GM19324 (cell line): ENCODE measurements around the gene ACOT2.
"Not testable (repeated sequence)": the region's sequence is repeated elsewhere in the genome, so short reads cannot be mapped to it uniquely, and the experiment has no call there.

Experiments used
- ATAC-seq: cut with Tn5 transposase; IDR thresholded peaks from one replicate; pipeline ENCODE4 v1.9.1; 2021; ENCODE audit warnings: mild to moderate bottlenecking, moderate library complexity; ENCODE audit not compliant: unreplicated experiment, low FRiP score

The ACOT2 gene

DNA sequence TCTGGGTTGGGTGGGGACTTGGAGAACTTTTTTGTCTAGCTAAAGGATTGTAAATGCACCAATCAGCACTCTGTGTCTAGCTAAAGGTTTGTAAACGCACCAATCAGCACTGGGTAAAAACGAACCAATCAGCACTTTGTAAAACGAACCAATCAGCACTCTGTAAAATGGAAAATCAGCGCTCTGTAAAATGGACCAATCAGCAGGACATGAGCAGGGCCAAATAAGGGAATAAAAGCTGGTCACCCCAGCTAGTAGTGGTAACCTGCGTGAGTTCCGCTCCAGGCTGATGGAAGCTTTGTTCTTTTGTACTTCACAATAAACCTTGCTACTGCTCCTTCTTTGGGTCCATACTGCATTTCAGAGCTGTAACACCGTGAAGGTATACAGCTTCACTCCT lies 1.7 kb upstream of the ACOT2 start:
- ATAC-seq = no peak

GRCh38 chr14:73567951-73568885 lies 795 bp upstream of the ACOT2 start:
- ATAC-seq = no peak

GRCh38 chr14:73568886-73569184 lies 178 bp upstream of the ACOT2 start:
- ATAC-seq = not testable (repeated sequence)

- not testable (repeated sequence) for ATAC-seq
Measured at GRCh38 chr14:73570913-73571312, 1.9 kb downstream of the ACOT2 start.

GRCh38 chr14:73573034-73573433 lies 4.0 kb downstream of the ACOT2 start:
- ATAC-seq = not testable (repeated sequence)

DNA sequence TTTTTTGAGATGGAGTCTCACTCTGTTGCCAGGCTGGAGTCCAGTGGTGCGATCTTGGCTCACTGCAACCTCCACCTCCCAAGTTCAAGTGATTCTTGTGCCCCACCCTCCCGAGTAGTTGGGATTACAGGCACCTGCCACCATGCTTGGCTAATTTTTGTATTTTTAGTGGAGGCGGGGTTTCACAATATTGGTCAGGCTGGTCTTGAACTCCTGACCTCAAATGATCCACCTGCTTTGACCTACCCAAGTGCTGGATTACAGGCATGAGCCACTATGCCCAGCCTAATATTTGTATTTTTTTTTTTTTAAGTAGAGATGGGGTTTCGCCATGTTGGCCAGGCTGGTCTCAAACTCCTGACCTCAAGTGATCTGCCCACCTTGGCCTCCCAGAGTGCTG lies 4.7 kb downstream of the ACOT2 start:
- not testable (repeated sequence) for ATAC-seq

DNA sequence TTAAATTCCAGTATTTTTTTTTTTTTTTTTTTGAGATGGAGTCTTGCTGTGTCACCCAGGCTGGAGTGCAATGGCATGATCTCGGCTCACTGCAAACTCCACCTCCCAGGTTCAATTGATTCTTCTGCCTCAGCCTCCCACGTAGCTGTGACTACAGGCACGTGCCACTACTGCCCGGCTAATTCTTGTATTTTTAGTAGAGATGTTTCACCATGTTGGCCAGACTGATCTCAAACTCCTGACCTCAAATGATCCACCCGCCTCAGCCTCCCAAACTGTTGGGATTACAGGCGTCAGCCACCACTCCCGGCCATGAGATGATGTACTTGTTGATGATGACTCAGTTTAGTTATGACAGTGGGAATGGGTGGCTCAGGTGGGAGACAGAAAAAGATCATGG lies 5.2 kb downstream of the ACOT2 start:
- not testable (repeated sequence) for ATAC-seq

DNA sequence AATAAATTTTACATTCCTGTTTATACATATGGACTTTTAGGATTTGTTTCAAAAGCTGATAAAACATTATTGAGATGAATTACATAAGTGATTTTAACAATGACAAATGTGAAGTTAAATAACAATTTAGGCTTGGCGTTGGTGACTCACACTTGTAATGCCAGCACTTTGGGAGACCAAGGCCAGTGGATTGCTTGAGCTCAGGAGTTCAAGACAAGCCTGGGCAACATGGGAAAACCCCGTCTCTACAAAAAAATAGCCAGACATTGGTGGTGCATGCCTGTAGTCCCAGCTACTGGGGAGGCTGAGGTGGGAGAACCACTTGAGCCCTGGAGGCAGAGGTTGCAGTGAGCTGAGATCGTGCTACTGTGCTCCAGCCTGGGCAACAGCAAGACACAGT lies 7.4 kb downstream of the ACOT2 start:
- ATAC-seq = no peak

- not testable (repeated sequence) for ATAC-seq
Measured at GRCh38 chr14:73577214-73577613, 8.2 kb downstream of the ACOT2 start.

DNA sequence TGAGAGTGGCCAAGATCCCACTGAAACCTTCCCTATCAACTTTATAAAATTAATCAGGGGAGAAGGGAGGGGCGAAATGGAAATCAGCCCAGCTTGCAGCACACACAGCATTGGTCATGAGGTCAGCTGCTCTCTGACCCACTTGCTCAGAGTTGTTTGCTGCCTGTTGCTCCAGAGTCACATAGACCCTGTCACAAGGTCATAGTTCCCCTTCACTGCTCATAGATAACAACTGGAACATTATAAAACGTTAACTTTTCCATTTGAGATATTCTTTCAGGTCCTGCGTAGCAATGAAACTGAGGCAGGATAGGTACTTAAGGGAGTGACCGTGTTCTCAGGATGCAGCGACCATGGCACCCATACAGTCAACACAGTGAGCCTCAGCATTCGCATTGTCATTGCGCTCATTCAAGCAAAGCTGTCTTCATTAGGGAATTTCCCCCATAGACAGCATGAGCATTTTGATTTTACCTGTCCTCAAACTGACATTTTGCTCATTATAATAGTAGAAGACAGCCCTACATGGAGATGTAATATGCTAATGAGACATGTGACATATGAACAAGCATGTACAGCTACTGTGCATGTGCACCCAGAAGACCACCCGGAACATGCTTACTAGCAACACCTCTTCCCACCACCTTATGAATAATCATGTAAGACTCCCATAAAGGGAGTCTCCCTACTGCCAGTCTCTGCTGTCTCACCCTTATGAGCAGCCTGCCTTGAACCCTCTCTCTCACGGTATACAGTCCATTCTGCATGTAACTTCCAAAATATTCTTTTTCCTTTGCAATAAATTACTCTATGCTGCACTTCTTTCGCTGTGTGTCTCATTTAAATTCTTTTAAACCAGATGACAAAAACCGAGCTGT lies 13.3 kb downstream of the ACOT2 start:
- not testable (repeated sequence) for ATAC-seq

GRCh38 chr14:73588695-73589094 lies 19.7 kb downstream of the ACOT2 start:
- no peak for ATAC-seq

DNA sequence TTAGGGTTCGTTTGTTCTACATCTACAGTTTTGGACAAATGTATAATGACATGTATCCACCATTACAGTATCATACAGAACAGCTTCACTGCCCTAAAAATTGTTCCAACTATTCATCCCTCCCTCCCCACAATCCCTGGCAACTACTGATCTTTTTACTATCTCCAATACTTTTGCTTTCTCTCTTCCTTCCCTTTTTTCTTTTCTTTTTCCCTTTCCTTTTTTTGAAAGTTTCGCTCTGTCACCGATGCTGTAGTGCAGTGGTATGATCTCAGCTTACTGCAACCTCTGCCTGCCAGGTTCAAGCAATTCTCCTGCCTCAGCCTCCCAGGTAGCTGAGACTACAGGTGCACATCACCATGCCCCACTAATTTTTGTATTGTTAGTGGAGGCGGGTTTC lies 20.1 kb downstream of the ACOT2 start:
- ATAC-seq = no peak

DNA sequence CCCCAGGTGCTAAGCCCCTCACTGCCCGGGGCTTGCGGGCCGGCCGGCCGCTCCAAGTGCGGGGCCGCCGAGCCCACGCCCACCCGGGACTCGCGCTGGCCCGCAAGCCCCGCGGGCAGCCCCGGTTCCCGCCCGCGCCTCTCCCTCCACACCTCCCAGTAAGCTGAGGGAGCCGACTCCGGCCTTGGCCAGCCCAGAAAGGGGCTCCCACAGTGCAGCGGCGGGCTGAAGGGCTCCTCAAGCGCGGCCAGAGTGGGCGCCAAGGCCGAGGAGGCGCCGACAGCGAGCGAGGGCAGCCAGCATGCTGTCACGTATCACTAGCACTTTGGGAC lies 21.6 kb downstream of the ACOT2 start:
- ATAC-seq = not testable (repeated sequence)

- ATAC-seq = peak; percentile 60
Measured at GRCh38 chr14:73591690-73592449, 22.9 kb downstream of the ACOT2 start, which contains the start of gene ACOT4. ACOT4 (plus strand) TSS chr14:73591873; CDS start chr14:73591960, 87 bp downstream.

GRCh38 chr14:73594491-73594890 lies 25.5 kb downstream of the ACOT2 start:
- ATAC-seq = no peak

DNA sequence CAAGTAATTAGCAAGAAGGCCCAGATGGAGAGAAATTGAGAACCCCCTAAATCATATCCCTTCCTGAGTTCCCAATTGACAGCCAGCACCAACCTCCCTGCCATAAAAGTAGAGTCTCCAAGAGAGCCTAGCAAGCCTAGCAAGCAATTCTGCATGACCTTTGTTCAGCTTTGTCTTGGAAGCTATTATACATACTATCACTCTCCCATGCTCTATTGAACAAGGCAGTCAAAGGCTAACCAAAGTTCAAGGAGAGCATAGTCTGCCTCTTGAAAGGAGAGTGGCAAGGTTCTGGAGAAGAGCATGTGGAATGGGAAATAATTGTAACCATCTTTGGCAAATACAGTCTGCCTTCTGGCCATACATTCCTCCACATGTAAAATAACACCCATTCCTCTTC lies 30.5 kb downstream of the ACOT2 start:
- no peak for ATAC-seq

DNA sequence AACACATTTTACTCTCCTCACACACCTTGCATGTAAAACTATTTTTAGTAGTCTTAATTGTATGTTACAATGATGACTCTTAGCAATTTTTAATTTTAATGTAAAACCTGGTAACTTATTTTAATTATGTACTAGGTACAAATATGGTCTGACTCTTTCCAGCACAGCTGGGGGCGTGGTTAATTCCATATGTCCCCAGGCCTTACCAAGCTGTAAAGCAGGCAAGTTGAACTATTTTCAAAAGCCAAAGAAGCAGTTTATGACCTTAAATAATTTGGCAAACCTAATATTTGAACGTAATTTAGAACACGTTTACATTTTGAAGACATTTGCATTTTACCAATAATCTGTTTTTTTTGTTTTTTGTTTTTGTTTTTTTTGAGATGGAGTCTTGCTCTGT lies 34.0 kb downstream of the ACOT2 start:
- no peak for ATAC-seq

DNA sequence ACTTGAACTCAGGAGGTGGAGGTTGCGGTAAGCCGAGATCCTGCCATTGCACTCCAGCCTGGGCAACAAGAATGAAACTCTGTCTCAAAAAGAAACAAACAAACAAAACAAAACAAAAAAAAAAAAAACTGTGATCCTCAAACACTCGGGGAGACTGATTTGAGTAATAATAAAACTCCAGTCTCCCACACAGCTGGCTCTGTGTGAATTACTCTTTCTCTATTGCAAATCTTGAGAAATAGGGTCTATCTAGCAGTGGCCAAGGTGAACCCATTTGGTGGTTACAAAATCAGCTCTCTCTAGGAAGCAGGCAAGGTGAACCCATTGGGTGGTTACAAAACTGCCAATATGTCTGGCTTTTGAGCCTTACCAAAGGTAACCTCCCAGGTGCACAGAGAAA lies 37.3 kb downstream of the ACOT2 start:
- no peak for ATAC-seq

- ATAC-seq = no peak
Measured at GRCh38 chr14:73607241-73607640, 38.2 kb downstream of the ACOT2 start.

GRCh38 chr14:73610687-73611086 lies 41.7 kb downstream of the ACOT2 start:
- ATAC-seq = no peak
